ENCODE data around the gene FOXF1. TPM values are rescaled to one million over a fixed set of nuclear protein-coding genes. Genes with fewer than 3 reads are reported as not detected.

FOXF1 gene
- total RNA-seq, 2 experiments from 2014 or later, result not detected

- no peak overlapping the region for H3K27ac Mint-ChIP-seq
- ChIA-PET POLR2A (no interaction called here), CTCF (interaction anchor here (1.1 to 1.3 kb wide), 2 partner anchors 8 to 56 kb away, joined by 3 read pairs; no protein-coding TSS in a partner anchor)
- no peaks in the 10 kb centered on the region for H3K36me3 Mint-ChIP-seq (ENCODE audit: low read depth)
- DNase-seq (no peak), ATAC-seq (no peak)
- H3K9me3 Mint-ChIP-seq, result no peaks in the 10 kb centered on the region
- peaks cover 67% of the 10 kb centered on the region for H3K27me3 Mint-ChIP-seq
- no peak for TF ChIP-seq CTCF (IDR thresholded peaks at IDR 0.05)
- peaks cover 35% of the 10 kb centered on the region for H3K4me1 Mint-ChIP-seq (ENCODE audit: low read depth)
- intact Hi-C loops (cut with micrococcal nuclease), result no loop called here
- peak overlapping the region; percentile 35 for H3K4me3 Mint-ChIP-seq
These were observed 2.0 kb upstream of the FOXF1 start for GRCh38 chr16:86508028-86508946.

GRCh38 chr16:86508947-86509758, 1.2 kb upstream of the FOXF1 start:
- Mint-ChIP-seq H3K9me3 (no peaks in the 10 kb centered on the region), H3K27ac (no peak overlapping the region), H3K4me3 (peak overlapping the region; percentile 35), H3K36me3 (ENCODE audit: low read depth) (no peaks in the 10 kb centered on the region), H3K4me1 (ENCODE audit: low read depth) (peaks cover 35% of the 10 kb centered on the region), H3K27me3 (peaks cover 65% of the 10 kb centered on the region)
- DNase-seq (no peak), ATAC-seq (peak; percentile 32)
- intact Hi-C loops (cut with micrococcal nuclease), result no loop called here
- no peak for TF ChIP-seq CTCF (IDR thresholded peaks at IDR 0.05)
- CTCF ChIA-PET, result interaction anchor here (1.2 kb wide), 1 partner anchor 9 kb away, joined by 3 read pairs; no protein-coding TSS in a partner anchor
- POLR2A ChIA-PET, result no interaction called here

GRCh38 chr16:86509759-86510464, 415 bp upstream of the FOXF1 start:
- Mint-ChIP-seq H3K27ac (no peak overlapping the region), H3K4me1 (ENCODE audit: low read depth) (peaks cover 35% of the 10 kb centered on the region), H3K4me3 (no peak overlapping the region), H3K9me3 (no peaks in the 10 kb centered on the region), H3K27me3 (peaks cover 64% of the 10 kb centered on the region), H3K36me3 (ENCODE audit: low read depth) (no peaks in the 10 kb centered on the region)
- POLR2A ChIA-PET, result no interaction called here
- ATAC-seq (peak; percentile 7), DNase-seq (no peak)
- CTCF ChIA-PET, result interaction anchor here (1.2 kb wide), 1 partner anchor 9 kb away, joined by 3 read pairs; no protein-coding TSS in a partner anchor
- intact Hi-C loops (cut with micrococcal nuclease), result no loop called here
- no peak for TF ChIP-seq CTCF (IDR thresholded peaks at IDR 0.05)

- ChIA-PET POLR2A (no interaction called here), CTCF (interaction anchor here (0.9 kb wide), 1 partner anchor 53 kb away, joined by 3 read pairs; no protein-coding TSS in a partner anchor)
- peaks cover 63% of the 10 kb centered on the region for H3K27me3 Mint-ChIP-seq
- intact Hi-C loops (cut with micrococcal nuclease), result no loop called here
- H3K36me3 Mint-ChIP-seq (ENCODE audit: low read depth), result no peaks in the 10 kb centered on the region
- no peaks in the 10 kb centered on the region for H3K9me3 Mint-ChIP-seq
- H3K4me1 Mint-ChIP-seq (ENCODE audit: low read depth), result peaks cover 24% of the 10 kb centered on the region
- ATAC-seq (no peak), DNase-seq (no peak)
- TF ChIP-seq CTCF (IDR thresholded peaks at IDR 0.05), result no peak
- H3K27ac Mint-ChIP-seq, result no peak overlapping the region
- no peak overlapping the region for H3K4me3 Mint-ChIP-seq
These were observed 1.2 kb downstream of the FOXF1 start for GRCh38 chr16:86511317-86512161.
